SK-N-SH treated with all-trans-retinoic acid at 6 μM for 48 hours (cell line): Measurements from ENCODE around the gene SRD5A2.

Experiments
- ATAC-seq: fragments of 200-7000 bp; cut with Tn5 transposase; 3 replicates; pipeline ENCODE4 v1.9.1; 2020; ENCODE audit warnings: mild to moderate bottlenecking, moderate library complexity
- CREB5 ChIP-seq: fragments of 250-450 bp; sonication (Bioruptor Pico); IDR thresholded peaks from 2 replicates; pipeline ENCODE4 v1.5.1; 2020; ENCODE audit warnings: low read depth, mild to moderate bottlenecking, moderate library complexity
- CSRNP3 ChIP-seq: fragments of 250-450 bp; sonication (Bioruptor Pico); IDR thresholded peaks from 2 replicates; pipeline ENCODE4 v1.5.1; 2021; ENCODE audit warnings: mild to moderate bottlenecking, moderate library complexity
- GLIS3 ChIP-seq: fragments of 250-450 bp; sonication (Bioruptor Pico); IDR thresholded peaks from 2 replicates; pipeline ENCODE4 v1.5.0; 2020; ENCODE audit warnings: mild to moderate bottlenecking, moderate library complexity
- ISL1 ChIP-seq: fragments of 250-450 bp; sonication (Bioruptor Pico); IDR thresholded peaks from 2 replicates; pipeline ENCODE4 v2.1.2; 2022; ENCODE audit warnings: mild to moderate bottlenecking, moderate library complexity
- OSR1 ChIP-seq: fragments of 250-450 bp; sonication (Bioruptor Pico); IDR thresholded peaks from 2 replicates; pipeline ENCODE4 v1.8.0; 2022; ENCODE audit warnings: moderate library complexity, mild to moderate bottlenecking, inconsistent platforms
- POU6F1 ChIP-seq: fragments of 250-450 bp; sonication (Bioruptor Pico); IDR thresholded peaks from 2 replicates; pipeline ENCODE4 v1.8.0; 2021; ENCODE audit warnings: low read depth, mild to moderate bottlenecking, moderate library complexity, borderline replicate concordance
- PPARA ChIP-seq: fragments of 250-450 bp; sonication (Bioruptor Pico); IDR thresholded peaks from 2 replicates; pipeline ENCODE4 v1.5.0; 2020; ENCODE audit warnings: mild to moderate bottlenecking, borderline replicate concordance
- RARB ChIP-seq: fragments of 250-450 bp; sonication (Bioruptor Pico); IDR thresholded peaks from 2 replicates; pipeline ENCODE4 v1.8.0; 2021; ENCODE audit warnings: mild to moderate bottlenecking, moderate library complexity
- SNAI2 ChIP-seq: fragments of 250-450 bp; sonication (Bioruptor Pico); IDR thresholded peaks from 2 replicates; pipeline ENCODE4 v1.5.0; 2020; ENCODE audit warnings: mild to moderate bottlenecking, moderate library complexity
- TCF4 ChIP-seq: fragments of 250-450 bp; sonication (Bioruptor Pico); IDR thresholded peaks from 2 replicates; pipeline ENCODE4 v1.8.0; 2021; ENCODE audit warnings: mild to moderate bottlenecking, moderate library complexity, borderline replicate concordance
- TOX ChIP-seq: fragments of 250-450 bp; sonication (Bioruptor Pico); IDR thresholded peaks from 2 replicates; pipeline ENCODE4 v1.8.0; 2021; ENCODE audit warnings: mild to moderate bottlenecking, moderate library complexity, borderline replicate concordance
- TSHZ2 ChIP-seq: fragments of 250-450 bp; sonication (Bioruptor Pico); IDR thresholded peaks from 2 replicates; pipeline ENCODE4 v1.5.0; 2020; ENCODE audit warnings: mild to moderate bottlenecking, moderate library complexity
- ZC3H10 ChIP-seq: fragments of 250-450 bp; sonication (Bioruptor Pico); IDR thresholded peaks from 2 replicates; pipeline ENCODE4 v1.5.1; 2021; ENCODE audit warnings: mild to moderate bottlenecking, moderate library complexity
- ZFP3 ChIP-seq: fragments of 250-450 bp; sonication (Bioruptor Pico); IDR thresholded peaks from 2 replicates; pipeline ENCODE4 v1.5.0; 2020; ENCODE audit warnings: mild to moderate bottlenecking, moderate library complexity
- ZFP30 ChIP-seq: fragments of 450-650 bp; formaldehyde crosslinking; IDR thresholded peaks from 2 replicates; pipeline ENCODE4 v1.5.0; 2022; ENCODE audit warnings: mild to moderate bottlenecking, moderate library complexity
- ZNF565 ChIP-seq: fragments of 450-650 bp; formaldehyde crosslinking; conservative IDR thresholded peaks from 2 replicates; pipeline ENCODE4 v1.5.0; 2020; ENCODE audit warnings: low read depth, mild to moderate bottlenecking, moderate library complexity
- ZNF70 ChIP-seq: fragments of 450-650 bp; formaldehyde crosslinking; IDR thresholded peaks from 2 replicates; pipeline ENCODE4 v1.5.0; 2020; ENCODE audit warnings: mild to moderate bottlenecking, moderate library complexity
- ZNF8 ChIP-seq: fragments of 450-650 bp; formaldehyde crosslinking; IDR thresholded peaks from 2 replicates; pipeline ENCODE4 v1.5.0; 2020; ENCODE audit warnings: mild to moderate bottlenecking, moderate library complexity

Gene SRD5A2

GRCh38 chr2:31558401-31559295 lies 22.1 kb downstream of the SRD5A2 start (continued):
- TF ChIP-seq CREB5 (CRISPR knock-in tag) (no peak), ISL1 (CRISPR knock-in tag) (no peak), CSRNP3 (no peak), SNAI2 (CRISPR knock-in tag) (no peak), ZFP3 (CRISPR knock-in tag) (no peak)

- ATAC-seq: no peak
- TF ChIP-seq TCF4 (CRISPR knock-in tag) (no peak), SNAI2 (CRISPR knock-in tag) (no peak), CSRNP3 (no peak), ZFP3 (CRISPR knock-in tag) (no peak), RARB (CRISPR knock-in tag) (no peak), TSHZ2 (CRISPR knock-in tag) (no peak), ZC3H10 (CRISPR knock-in tag) (no peak), ZNF70 (no peak), CREB5 (CRISPR knock-in tag) (no peak), ZNF8 (CRISPR knock-in tag) (no peak), ISL1 (CRISPR knock-in tag) (no peak), PPARA (CRISPR knock-in tag) (no peak), TOX (CRISPR knock-in tag) (no peak), OSR1 (CRISPR knock-in tag) (no peak), POU6F1 (CRISPR knock-in tag) (no peak), ZNF565 (CRISPR knock-in tag) (no peak), GLIS3 (no peak), ZFP30 (CRISPR knock-in tag) (no peak)
Measured at GRCh38 chr2:31556940-31557339, 23.8 kb downstream of the SRD5A2 start.
